Hematopoietic multipotent progenitor cell treated with erythropoietin and hydrocortisone succinate and interleukin-3 and kit ligand, for 6 days (in vitro differentiated cells): ENCODE measurements around the gene HEPH.
"Not testable (repeated sequence)": the region's sequence is repeated elsewhere in the genome, so short reads cannot be mapped to it uniquely, and the experiment has no call there.

Source experiments
- DNase-seq: peaks from one replicate; pipeline ENCODE4 v3.0.0-alpha.2; 2015

Gene HEPH

DNA sequence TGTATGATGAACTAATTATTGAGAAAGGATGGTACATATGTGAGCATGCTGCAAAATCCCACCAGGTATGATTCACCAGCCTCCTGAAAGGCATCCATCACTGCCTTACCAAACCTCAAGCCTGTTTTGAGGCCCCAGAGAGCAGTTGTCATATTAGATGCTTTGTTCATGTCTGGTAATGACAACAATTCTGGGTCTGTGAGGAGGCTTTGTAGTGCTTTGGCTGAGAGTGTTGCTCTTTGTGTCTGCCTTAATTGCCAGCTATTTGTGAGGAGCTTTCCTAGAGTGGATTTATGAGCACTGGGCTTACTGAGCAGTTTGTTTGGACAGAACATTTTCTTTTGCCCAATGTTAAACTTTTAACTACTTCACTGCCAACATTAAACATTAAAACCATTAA lies 69.2 kb downstream of the HEPH start:
- no peak for DNase-seq

DNA sequence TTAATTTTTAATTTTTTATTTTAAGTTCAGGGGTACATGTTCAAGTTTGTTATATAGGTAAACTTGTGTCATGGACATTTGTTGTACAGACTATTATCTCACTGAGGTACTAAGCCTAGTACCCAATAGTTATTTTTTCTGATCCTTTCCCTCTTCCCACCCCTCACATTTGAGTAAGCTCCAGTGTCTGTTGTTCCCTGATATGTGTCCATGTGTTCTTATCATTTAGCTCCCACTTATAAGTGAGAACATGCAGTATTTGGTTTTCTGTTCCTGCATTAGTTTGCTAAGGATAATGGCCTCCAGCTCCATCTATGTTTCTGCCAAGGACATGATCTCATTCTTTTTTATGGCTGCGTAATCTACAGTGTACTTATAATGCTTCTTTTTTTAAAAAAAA lies 69.9 kb downstream of the HEPH start:
- DNase-seq = not testable (repeated sequence)

DNA sequence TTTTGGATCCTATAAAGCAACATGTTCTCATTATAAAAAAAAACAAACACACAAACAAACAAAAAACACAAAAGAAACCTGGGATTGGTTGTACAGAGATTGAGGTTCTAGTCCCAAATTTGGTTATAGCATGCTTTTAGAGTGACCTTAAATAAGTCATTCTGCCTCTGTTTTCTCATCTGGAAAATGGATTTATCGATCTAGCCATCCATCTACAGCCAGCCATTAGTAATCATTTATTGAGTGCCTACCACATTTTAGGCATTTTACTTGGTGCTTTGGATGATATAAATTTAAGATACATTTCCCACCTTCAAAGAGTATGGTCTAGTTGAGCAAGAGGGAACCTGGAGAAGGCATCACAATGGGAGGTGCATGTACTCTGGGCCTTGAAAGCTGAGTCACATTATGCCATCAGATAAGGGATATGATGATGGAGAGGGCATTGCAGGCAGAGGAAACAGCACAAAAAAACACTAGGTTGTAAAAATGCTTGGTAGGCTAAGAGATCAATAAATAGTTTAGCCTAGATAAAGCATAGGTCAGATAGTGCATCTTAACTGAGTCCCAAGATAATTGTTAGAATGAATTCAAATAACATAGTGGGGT lies 91.4 kb downstream of the HEPH start:
- DNase-seq = no peak

DNA sequence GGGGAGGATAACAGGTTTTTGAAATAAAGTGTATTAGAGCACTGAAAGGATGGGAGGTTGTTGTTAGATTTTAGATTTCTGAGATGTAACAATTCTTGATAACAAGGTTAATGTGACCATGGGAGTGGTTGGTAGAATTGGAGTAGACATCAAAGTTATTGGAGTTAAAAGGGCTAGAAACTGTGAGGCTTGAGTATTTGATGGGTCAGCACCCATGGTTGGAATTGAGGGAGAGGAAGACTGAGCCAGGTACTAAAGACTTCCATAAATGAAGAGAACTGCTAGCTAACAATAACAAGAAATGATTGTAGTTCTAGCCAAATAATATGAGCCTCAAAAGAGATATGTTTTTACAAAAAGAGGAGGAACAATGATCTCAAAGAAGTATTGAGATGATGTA lies 98.8 kb downstream of the HEPH start:
- DNase-seq = no peak
